HepG2 (cell line): Measurements from ENCODE around the gene WDR59. TPM values are rescaled to one million over a fixed set of nuclear protein-coding genes. Genes with fewer than 3 reads are reported as not detected.
A peak's percentile ranks its signal among the peaks of the same experiment; 100 is the strongest.

ENCODE experiments used
- BORCS8-MEF2B ChIP-seq: sonication (generic); formaldehyde crosslinking; IDR thresholded peaks from 2 replicates; pipeline ENCODE4 v1.8.0; 2022; ENCODE audit warnings: mild to moderate bottlenecking, missing genetic modification reagents
- GLMP ChIP-seq: sonication (generic); formaldehyde crosslinking; IDR thresholded peaks from 2 replicates; pipeline ENCODE4 v1.9.0; 2021; ENCODE audit warnings: missing genetic modification reagents, mild to moderate bottlenecking, borderline replicate concordance
- GRHL1 ChIP-seq: sonication (generic); formaldehyde crosslinking; conservative IDR thresholded peaks from 2 replicates; pipeline ENCODE4 v1.8.0; 2022; ENCODE audit warnings: missing genetic modification reagents
- HMGXB4 ChIP-seq, 2 experiments: sonication (generic) in 1 of 2; formaldehyde crosslinking in 1 of 2; IDR thresholded peaks; 2 replicates each; pipeline versions ENCODE4 v1.4.0 to v1.6.1; 2018 to 2020; ENCODE audit warnings: missing genetic modification reagents in 2 of 2, borderline replicate concordance in 1 of 2, low read depth in 1 of 2, mild to moderate bottlenecking in 1 of 2, missing biosample characterization in 1 of 2
- MEF2D ChIP-seq: sonication (generic); formaldehyde crosslinking; IDR thresholded peaks from 2 replicates; pipeline ENCODE4 v1.5.1; 2020; ENCODE audit warnings: mild to moderate bottlenecking, missing genetic modification reagents
- NR0B2 ChIP-seq: sonication (generic); formaldehyde crosslinking; IDR thresholded peaks from 2 replicates; pipeline ENCODE4 v1.4.0; 2020; ENCODE audit warnings: mild to moderate bottlenecking, missing genetic modification reagents
- PRDM15 ChIP-seq: sonication (generic); formaldehyde crosslinking; IDR thresholded peaks from 2 replicates; pipeline ENCODE4 v1.4.0; 2020; ENCODE audit warnings: missing genetic modification reagents
- SOX6 ChIP-seq, 2 experiments: fragments of 450-650 bp in 1 of 2; sonication (generic) in 1 of 2; formaldehyde crosslinking in 1 of 2; IDR thresholded peaks; 2 replicates each; pipeline versions ENCODE4 v1.4.0 to v1.6.1; 2017 to 2020; ENCODE audit warnings: antibody characterized with exemption in 1 of 2, mild to moderate bottlenecking in 1 of 2, missing genetic modification reagents in 1 of 2
- SRSF9 ChIP-seq: fragments of 200-400 bp; formaldehyde crosslinking; IDR thresholded peaks from 2 replicates; pipeline ENCODE4 v1.6.1; 2018; ENCODE audit warnings: borderline replicate concordance, mild to moderate bottlenecking, low read depth, low read length; ENCODE audit not compliant: insufficient read depth, poor library complexity, severe bottlenecking
- ZBTB42 ChIP-seq: sonication (generic); formaldehyde crosslinking; IDR thresholded peaks from 2 replicates; pipeline ENCODE4 v1.5.0; 2020; ENCODE audit warnings: mild to moderate bottlenecking, missing genetic modification reagents
- ZBTB43 ChIP-seq: sonication (generic); formaldehyde crosslinking; conservative IDR thresholded peaks from 2 replicates; pipeline ENCODE4 v1.4.0; 2020; ENCODE audit warnings: missing genetic modification reagents
- ZNF513 ChIP-seq: sonication (generic); formaldehyde crosslinking; conservative IDR thresholded peaks from 2 replicates; pipeline ENCODE4 v1.5.0; 2020; ENCODE audit warnings: missing genetic modification reagents
- ZNF670 ChIP-seq: sonication (generic); formaldehyde crosslinking; IDR thresholded peaks from 2 replicates; pipeline ENCODE4 v1.8.0; 2022; ENCODE audit warnings: mild to moderate bottlenecking, missing genetic modification reagents, borderline replicate concordance
- ZNF891 ChIP-seq: sonication (generic); formaldehyde crosslinking; IDR thresholded peaks from 2 replicates; pipeline ENCODE4 v1.5.0; 2020; ENCODE audit warnings: mild to moderate bottlenecking, missing genetic modification reagents
- polyA plus RNA-seq, 8 experiments: library from polyadenylated mRNA; depleted of rRNA in 3 of 8; stranded (reverse) in 7 of 8; unstranded in 1 of 8; fragments of >200 nt; fragmentation: Illumina TruSeq in 4 of 8; extraction: Trizol in 4 of 8; gene quantifications; 2 replicates each; pipeline versions ENCODE4 v1.2.1 to v1.2.3, GENCODE V29; 2011 to 2016; ENCODE audit warnings: low read depth in 4 of 8, missing spikeins in 1 of 8, mixed read lengths in 1 of 8; ENCODE audit not compliant: insufficient read depth in 1 of 8
- total RNA-seq, 5 experiments: library from RNA; depleted of rRNA; stranded (reverse); fragments of >200 nt; fragmentation: Illumina TruSeq; extraction: Trizol; gene quantifications; 2 replicates each; pipeline ENCODE4 v1.2.3, GENCODE V29; 2016; ENCODE audit warnings: low read depth in 1 of 5

The WDR59 gene
- total and polyA plus RNA-seq, 2 of the 13 experiments (the other 11 are each of a cell fraction or from before 2014, with no cell fraction given) = 65.2 to 306 TPM

- TF ChIP-seq SRSF9 (no peak), BORCS8-MEF2B (CRISPR knock-in tag) (no peak), SOX6 (IDR thresholded peaks at IDR 0.05) (no peak), SOX6 (CRISPR knock-in tag; IDR thresholded peaks at IDR 0.05) (0 out of 2 replicates have a peak, but pooled peaks have one; percentile 34), PRDM15 (0 out of 2 replicates have a peak, but pooled peaks have one; percentile 17), ZNF513 (CRISPR knock-in tag) (no peak), HMGXB4 (CRISPR knock-in tag; IDR thresholded peaks at IDR 0.05; ENCODE audit: borderline replicate concordance in 1 of 2, low read depth in 1 of 2) (peak; percentile 82 to 86), GLMP (CRISPR knock-in tag) (no peak), ZNF891 (CRISPR knock-in tag) (no peak), ZNF670 (peak; percentile 69), GRHL1 (CRISPR knock-in tag) (no peak), ZBTB43 (no peak; the same call in 1 of the 2 replicates), NR0B2 (CRISPR knock-in tag) (no peak), ZBTB42 (CRISPR knock-in tag) (peak; percentile 10; the same call in 1 of the 2 replicates), MEF2D (CRISPR knock-in tag) (peak; percentile 91)
Measured at GRCh38 chr16:74998481-74999218, 13.7 kb upstream of the WDR59 start, which contains the start of gene ZNRF1 (continued).
